GM23248 (cell line): ENCODE results near the gene GDPD5. TPM values are rescaled to one million over a fixed set of nuclear protein-coding genes. Genes with fewer than 3 reads are reported as not detected.

Source experiments
- DNase-seq: peaks from one replicate; pipeline ENCODE4 v3.0.0-alpha.2; 2015
- H2AFZ ChIP-seq: fragments of 200-600 bp; sonication (generic); 2 replicates; pipeline ENCODE4 v1.6.1; 2016; ENCODE audit warnings: antibody characterized with exemption
- H3F3A ChIP-seq: fragments of 200-600 bp; sonication (generic); 2 replicates; pipeline ENCODE4 v1.6.1; 2016; ENCODE audit warnings: mild to moderate bottlenecking, antibody characterized with exemption, mixed run types; ENCODE audit not compliant: insufficient read depth
- H3K27ac ChIP-seq: fragments of 200-600 bp; sonication (generic); 2 replicates; pipeline ENCODE4 v1.5.1; 2016; ENCODE audit warnings: mild to moderate bottlenecking
- H3K27me3 ChIP-seq: fragments of 200-600 bp; sonication (generic); replicated peaks from 2 replicates; pipeline ENCODE4 v1.6.1; 2016; ENCODE audit warnings: mild to moderate bottlenecking; ENCODE audit not compliant: insufficient read depth
- H3K36me3 ChIP-seq: fragments of 200-600 bp; sonication (generic); 2 replicates; pipeline ENCODE4 v1.6.1; 2016; ENCODE audit warnings: low read depth, mild to moderate bottlenecking
- H3K4me1 ChIP-seq: fragments of 200-600 bp; sonication (generic); 2 replicates; pipeline ENCODE4 v1.6.1; 2016; ENCODE audit warnings: mild to moderate bottlenecking; ENCODE audit not compliant: insufficient read depth
- H3K4me2 ChIP-seq: fragments of 200-600 bp; sonication (generic); one replicate; pipeline ENCODE4 v1.6.1; 2016; ENCODE audit warnings: mild to moderate bottlenecking; ENCODE audit not compliant: unreplicated experiment
- H3K4me3 ChIP-seq: fragments of 200-600 bp; sonication (generic); 2 replicates; pipeline ENCODE4 v1.5.1; 2016; ENCODE audit warnings: mild to moderate bottlenecking
- H3K79me2 ChIP-seq: fragments of 200-600 bp; sonication (generic); 2 replicates; pipeline ENCODE4 v1.6.1; 2016; ENCODE audit warnings: mild to moderate bottlenecking; ENCODE audit not compliant: insufficient read depth
- H3K9ac ChIP-seq: fragments of 200-600 bp; sonication (generic); 2 replicates; pipeline ENCODE4 v1.6.1; 2016; ENCODE audit warnings: mild to moderate bottlenecking
- H3K9me2 ChIP-seq: fragments of 200-600 bp; sonication (generic); 2 replicates; pipeline ENCODE4 v1.6.1; 2016; ENCODE audit warnings: mixed run types, mild to moderate bottlenecking, moderate library complexity; ENCODE audit not compliant: insufficient read depth
- H3K9me3 ChIP-seq: fragments of 200-600 bp; sonication (generic); one replicate; pipeline ENCODE4 v1.6.1; 2017; ENCODE audit warnings: low read depth
- H4K20me1 ChIP-seq: fragments of 200-600 bp; sonication (generic); 2 replicates; pipeline ENCODE4 v1.6.0; 2016; ENCODE audit not compliant: insufficient read depth
- EZH2 ChIP-seq: fragments of 200-600 bp; sonication (generic); IDR thresholded peaks from 2 replicates; pipeline ENCODE4 v1.6.1; 2018; ENCODE audit warnings: antibody characterized with exemption, mild to moderate bottlenecking; ENCODE audit not compliant: insufficient read depth, poor library complexity, severe bottlenecking
- EZH2phosphoT487 ChIP-seq: fragments of 200-600 bp; sonication (generic); IDR thresholded peaks from 2 replicates; pipeline ENCODE4 v1.6.1; 2018; ENCODE audit warnings: antibody characterized with exemption, moderate library complexity, mild to moderate bottlenecking, low read depth; ENCODE audit not compliant: insufficient read depth
- WGBS, 2 experiments: methylation state at CpG; one replicate each; pipeline ENCODE4 v1.1.6; 2015 to 2017; ENCODE audit warnings: low lambda C conversion rate in 2 of 2, low coverage in 1 of 2; ENCODE audit errors: missing lambda C conversion rate in 2 of 2; 5-methylcytosine and 5-hydroxymethylcytosine counted together
- in situ Hi-C: fragments of 300-500 bp; cut with MboI; formaldehyde crosslinking; loops from 2 replicates; pipeline ENCODE4 v1.15.0; 2020
- polyA plus RNA-seq: library from polyadenylated mRNA; unstranded; fragments of >200 nt; fragmentation: Nextera tagmentation; extraction: Ambion mirVana; gene quantifications from 2 replicates; pipeline ENCODE4 v1.2.1, GENCODE V29; 2016
- total RNA-seq: library from RNA; depleted of rRNA; stranded (reverse); fragments of >200 nt; shearing (Covaris generic); gene quantifications from 2 replicates; pipeline ENCODE4 v1.2.3, GENCODE V29; 2014

The GDPD5 gene
- total and polyA plus RNA-seq, 2 experiments from 2014 or later: 3.4 to 10.7 TPM

DNA sequence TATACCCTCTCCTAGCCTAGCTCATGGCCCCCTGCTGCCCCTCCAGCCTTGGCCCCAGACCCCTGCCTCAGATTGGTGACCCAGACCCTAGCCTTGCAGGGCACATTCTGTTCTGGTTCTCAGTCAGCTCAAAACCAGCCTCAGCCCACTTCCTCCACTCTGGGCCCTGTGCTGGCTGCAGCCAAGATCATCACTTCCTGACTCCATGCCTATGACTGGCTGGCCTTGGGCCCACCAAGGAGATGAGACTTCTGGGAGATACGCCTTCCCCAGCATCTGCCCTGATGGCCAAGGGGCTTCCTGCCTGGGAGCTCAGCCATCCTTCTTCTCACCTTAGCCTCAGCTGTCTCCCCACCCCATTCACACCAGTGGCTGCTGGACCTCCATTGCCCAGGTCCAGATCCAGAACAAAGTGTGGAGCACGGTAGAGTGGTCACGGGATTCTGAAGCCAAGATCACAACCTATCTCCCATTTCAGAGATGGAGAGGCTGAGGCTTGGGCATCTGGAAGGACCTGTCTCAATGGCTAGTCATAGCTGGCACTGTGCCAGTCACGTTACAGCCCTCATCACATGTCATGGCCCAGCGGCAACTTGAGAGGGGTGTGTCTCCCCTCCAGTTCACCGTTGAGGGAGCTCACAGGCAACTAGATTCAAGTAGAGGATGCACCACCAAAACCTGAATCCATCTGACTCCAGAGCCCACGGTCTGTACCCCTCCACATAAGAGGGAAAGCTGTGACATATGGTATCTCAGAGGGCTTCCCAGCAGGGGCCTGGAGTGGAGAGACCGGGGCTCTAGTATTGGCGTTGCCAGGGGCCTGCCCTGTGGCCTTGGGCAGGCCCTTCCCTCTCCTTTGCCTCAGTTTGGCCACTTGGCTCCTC is 49.7 kb downstream of the GDPD5 start:
- no peak overlapping the region for H3K4me2 ChIP-seq
- H3F3A ChIP-seq: no peaks in the 10 kb centered on the region
- peak; percentile 46 for DNase-seq
- H3K9me2 ChIP-seq: no peaks in the 10 kb centered on the region
- H3K27me3 ChIP-seq: no peaks in the 10 kb centered on the region
- WGBS, 2 experiments: 72 to 76% methylated on average over 9 of the region's 9 CpGs
- in situ Hi-C loops: no loop called here
- H3K27ac ChIP-seq: no peak overlapping the region
- H3K9me3 ChIP-seq: no peaks in the 10 kb centered on the region
- no peak overlapping the region for H3K9ac ChIP-seq
- no peaks in the 10 kb centered on the region for H3K36me3 ChIP-seq
- peak overlapping the region; percentile 44; the same call in 1 of the 2 replicates for H2AFZ ChIP-seq
- no peaks in the 10 kb centered on the region for H3K79me2 ChIP-seq
- TF ChIP-seq EZH2 (no peak), EZH2phosphoT487 (no peak)
- H3K4me1 ChIP-seq: 0 out of 2 replicates have a peak, but pooled peaks cover 6% of the 10 kb centered on the region
- no peak overlapping the region for H3K4me3 ChIP-seq
- no peaks in the 10 kb centered on the region for H4K20me1 ChIP-seq

DNA sequence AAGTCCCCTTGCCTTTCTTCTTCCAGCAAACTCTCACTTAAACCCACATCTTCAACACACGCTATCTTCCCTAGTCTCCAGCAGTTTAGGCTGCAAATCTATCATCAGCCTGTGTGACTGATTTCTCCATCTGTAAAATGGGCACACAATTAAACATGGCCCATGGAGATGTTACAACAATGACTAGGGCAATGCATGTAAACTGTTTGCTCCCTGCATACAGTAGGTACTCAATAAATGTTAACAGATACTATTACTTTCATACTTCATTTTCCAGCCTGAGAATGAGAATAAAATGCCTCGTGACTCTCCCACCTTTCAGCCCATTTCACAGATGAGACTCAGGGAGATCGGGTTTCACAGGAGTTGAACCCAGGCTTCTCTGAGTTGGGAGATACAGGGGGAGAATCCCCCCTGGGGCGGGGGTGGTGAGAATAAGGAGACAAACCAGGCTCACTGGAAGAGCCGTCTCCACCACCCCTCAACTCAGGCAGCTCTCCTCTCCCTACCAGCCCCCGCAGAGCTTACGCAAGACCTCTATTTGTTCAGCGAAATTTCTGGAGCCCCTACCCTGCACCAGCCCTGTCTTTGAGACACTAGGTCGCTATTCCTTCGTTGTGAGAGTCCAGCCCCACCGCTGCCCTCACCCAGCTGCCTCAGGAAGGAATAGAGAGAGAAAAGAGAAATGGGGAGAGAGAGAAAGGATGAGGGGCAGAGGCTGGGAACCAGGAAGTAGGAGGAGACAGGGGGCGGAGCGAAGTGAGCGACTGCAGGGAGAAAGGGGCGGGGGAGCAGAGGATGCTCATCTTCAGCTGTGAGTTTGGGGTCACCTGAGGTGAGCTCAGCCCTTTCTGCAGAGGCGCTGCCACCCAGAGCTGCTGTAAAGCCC is 50.6 kb downstream of the GDPD5 start:
- in situ Hi-C loops: no loop called here
- Histone ChIP-seq H3K9ac (no peak overlapping the region), H3K36me3 (no peaks in the 10 kb centered on the region), H3K9me2 (no peaks in the 10 kb centered on the region), H3K27ac (no peak overlapping the region), H3F3A (no peaks in the 10 kb centered on the region), H3K27me3 (no peaks in the 10 kb centered on the region), H3K79me2 (no peaks in the 10 kb centered on the region), H3K9me3 (no peaks in the 10 kb centered on the region), H3K4me1 (0 out of 2 replicates have a peak, but pooled peaks cover 6% of the 10 kb centered on the region), H4K20me1 (no peaks in the 10 kb centered on the region), H3K4me3 (no peak overlapping the region), H2AFZ (peak overlapping the region; percentile 44), H3K4me2 (no peak overlapping the region)
- peak; percentile 39 for DNase-seq
- TF ChIP-seq EZH2 (no peak), EZH2phosphoT487 (no peak)
- WGBS, 2 experiments: 71 to 85% methylated on average over 11 to 16 of the region's 16 CpGs

DNA sequence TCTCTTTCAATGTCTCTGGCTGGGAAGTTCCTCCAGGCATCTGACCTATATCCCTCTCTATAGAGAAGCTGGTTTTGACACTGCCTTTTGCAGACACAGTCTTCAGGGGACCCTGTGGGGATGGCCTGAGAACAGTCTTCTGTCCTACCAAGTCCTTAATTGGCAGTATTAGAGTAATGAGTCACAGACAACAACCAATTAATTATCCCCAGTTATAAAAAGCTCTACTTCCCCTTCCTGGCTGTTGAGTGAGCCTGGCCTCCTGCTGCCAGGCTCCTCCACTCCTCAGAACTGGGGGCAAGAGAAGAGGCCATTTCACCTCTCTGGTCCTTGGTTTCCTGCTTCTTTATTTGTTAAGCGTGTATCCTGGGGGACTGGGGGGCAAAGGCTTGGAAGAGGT is 51.5 kb downstream of the GDPD5 start:
- no peak for DNase-seq
- TF ChIP-seq EZH2: no peak
- no peak for TF ChIP-seq EZH2phosphoT487
- Histone ChIP-seq H4K20me1 (no peaks in the 10 kb centered on the region), H3K27me3 (no peaks in the 10 kb centered on the region), H3K4me1 (0 out of 2 replicates have a peak, but pooled peaks cover 6% of the 10 kb centered on the region), H3K79me2 (no peaks in the 10 kb centered on the region), H3F3A (no peaks in the 10 kb centered on the region), H3K9ac (no peak overlapping the region), H3K4me2 (no peak overlapping the region), H3K27ac (no peak overlapping the region), H2AFZ (no peak overlapping the region), H3K9me2 (no peaks in the 10 kb centered on the region), H3K36me3 (no peaks in the 10 kb centered on the region), H3K9me3 (no peaks in the 10 kb centered on the region), H3K4me3 (no peak overlapping the region)
- WGBS, 2 experiments: 96 to 100% methylated on average over 1 of the region's 1 CpG
- in situ Hi-C loops: no loop called here

DNA sequence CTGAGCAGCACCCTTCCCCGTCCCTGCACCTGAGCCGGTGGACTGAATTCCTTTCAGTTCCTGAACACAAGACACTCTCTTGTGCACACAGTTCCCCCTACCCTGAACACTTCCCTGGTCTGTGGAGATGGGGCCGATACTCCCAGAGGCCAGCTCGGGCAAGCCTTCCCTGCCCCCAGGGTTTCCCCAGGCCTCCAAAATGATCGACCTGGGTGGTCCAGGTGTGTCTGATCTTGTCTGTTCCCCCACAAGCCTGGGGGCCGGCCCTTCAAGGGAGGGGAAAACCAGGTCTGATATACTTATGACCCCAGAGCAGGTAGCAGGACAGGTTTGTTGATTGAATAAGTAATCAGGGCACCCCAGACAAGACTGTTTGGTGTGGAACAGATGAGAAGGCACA is 52.1 kb downstream of the GDPD5 start:
- no peak for TF ChIP-seq EZH2phosphoT487
- no peak for TF ChIP-seq EZH2
- Histone ChIP-seq H3K27me3 (no peaks in the 10 kb centered on the region), H3K4me2 (no peak overlapping the region), H3K4me3 (no peak overlapping the region), H3K9me2 (no peaks in the 10 kb centered on the region), H3F3A (no peaks in the 10 kb centered on the region), H3K79me2 (no peaks in the 10 kb centered on the region), H4K20me1 (no peaks in the 10 kb centered on the region), H2AFZ (no peak overlapping the region), H3K4me1 (0 out of 2 replicates have a peak, but pooled peaks cover 6% of the 10 kb centered on the region), H3K36me3 (no peaks in the 10 kb centered on the region), H3K27ac (no peak overlapping the region), H3K9ac (no peak overlapping the region), H3K9me3 (no peaks in the 10 kb centered on the region)
- in situ Hi-C loops: no loop called here
- no peak for DNase-seq
- WGBS, 2 experiments: 85% methylated on average over 5 to 6 of the region's 6 CpGs
